ENCODE results near the gene DDX53. TPM values are rescaled to one million over a fixed set of nuclear protein-coding genes. Genes with fewer than 3 reads are reported as not detected.

Gene DDX53
- total and polyA plus RNA-seq, 5 donors, result not detected

GRCh38 chrX:22985958-22986357 is 13.8 kb upstream of the DDX53 start:
- intact Hi-C loops (cut with DNase I), result no loop called here
- WGBS, result 95% methylated on average over 2 of the region's 2 CpGs
- Histone ChIP-seq H3K4me1 (ENCODE audit: control insufficient read depth, insufficient read depth, low read length) (no peaks in the 10 kb centered on the region), H3K4me3 (ENCODE audit: low read length) (no peak overlapping the region), H3K27ac (ENCODE audit: low read length) (no peak overlapping the region), H3K9me3 (ENCODE audit: control insufficient read depth, low read length) (no peaks in the 10 kb centered on the region), H3K27me3 (ENCODE audit: control insufficient read depth, insufficient read depth) (no peaks in the 10 kb centered on the region)
- DNase-seq, result no peak
- ATAC-seq, result no peak

DNA sequence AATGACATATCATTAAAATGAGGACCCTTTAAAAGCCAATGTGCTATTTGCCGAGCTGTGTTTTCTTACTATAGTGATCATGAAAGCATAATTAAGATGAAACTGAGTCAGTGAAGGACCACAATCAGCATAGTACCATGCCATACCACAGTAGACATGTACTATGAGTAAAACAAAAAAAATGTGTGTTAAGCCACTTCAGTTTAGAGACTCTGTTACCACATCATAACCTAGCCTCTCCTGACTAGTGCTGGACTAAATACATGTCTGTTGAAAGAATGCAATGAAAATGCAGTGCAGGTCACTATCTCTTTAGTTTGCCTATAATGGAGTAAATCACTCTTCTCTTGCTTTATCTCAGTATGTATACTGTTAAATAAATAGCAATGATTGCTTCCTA is 12.3 kb upstream of the DDX53 start:
- Histone ChIP-seq H3K9me3 (ENCODE audit: control insufficient read depth, low read length) (no peaks in the 10 kb centered on the region), H3K27me3 (ENCODE audit: control insufficient read depth, insufficient read depth) (no peaks in the 10 kb centered on the region), H3K27ac (ENCODE audit: low read length) (no peak overlapping the region), H3K4me1 (ENCODE audit: control insufficient read depth, insufficient read depth, low read length) (no peaks in the 10 kb centered on the region), H3K4me3 (ENCODE audit: low read length) (no peak overlapping the region)
- ATAC-seq (no peak), DNase-seq (no peak)
- intact Hi-C loops (cut with DNase I), result no loop called here
- 88% methylated on average over 1 of the region's 1 CpG for WGBS

- ATAC-seq (no peak), DNase-seq (no peak)
- intact Hi-C loops (cut with DNase I), result no loop called here
- 48% methylated on average over 2 of the region's 2 CpGs for WGBS
- no peaks in the 10 kb centered on the region for H3K9me3 ChIP-seq (ENCODE audit: control insufficient read depth, low read length)
- H3K4me3 ChIP-seq (ENCODE audit: low read length), result no peak overlapping the region
- no peaks in the 10 kb centered on the region for H3K27me3 ChIP-seq (ENCODE audit: control insufficient read depth, insufficient read depth)
- no peaks in the 10 kb centered on the region for H3K4me1 ChIP-seq (ENCODE audit: control insufficient read depth, insufficient read depth, low read length)
- no peak overlapping the region for H3K27ac ChIP-seq (ENCODE audit: low read length)
Observed at GRCh38 chrX:23003116-23003515, 3.4 kb downstream of the DDX53 start.

- H3K27ac ChIP-seq (ENCODE audit: low read length), result no peak overlapping the region
- ATAC-seq (no peak), DNase-seq (no peak)
- 38% methylated on average over 1 of the region's 1 CpG for WGBS
- no peaks in the 10 kb centered on the region for H3K4me1 ChIP-seq (ENCODE audit: control insufficient read depth, insufficient read depth, low read length)
- H3K4me3 ChIP-seq (ENCODE audit: low read length), result no peak overlapping the region
- intact Hi-C loops (cut with DNase I), result no loop called here
- H3K9me3 ChIP-seq (ENCODE audit: control insufficient read depth, low read length), result no peaks in the 10 kb centered on the region
- H3K27me3 ChIP-seq (ENCODE audit: control insufficient read depth, insufficient read depth), result no peaks in the 10 kb centered on the region
Observed at GRCh38 chrX:23008431-23009099, 8.8 kb downstream of the DDX53 start.

- DNase-seq, result no peak
- H3K9me3 ChIP-seq (ENCODE audit: control insufficient read depth, low read length), result no peaks in the 10 kb centered on the region
- no peak for ATAC-seq
- no peaks in the 10 kb centered on the region for H3K4me1 ChIP-seq (ENCODE audit: control insufficient read depth, insufficient read depth, low read length)
- H3K4me3 ChIP-seq (ENCODE audit: low read length), result no peak overlapping the region
- H3K27me3 ChIP-seq (ENCODE audit: control insufficient read depth, insufficient read depth), result no peaks in the 10 kb centered on the region
- no peak overlapping the region for H3K27ac ChIP-seq (ENCODE audit: low read length)
- intact Hi-C loops (cut with DNase I), result no loop called here
- WGBS, result 31% methylated on average over 2 of the region's 2 CpGs
Observed at GRCh38 chrX:23012162-23012561, 12.4 kb downstream of the DDX53 start.

- intact Hi-C loops (cut with DNase I), result no loop called here
- ATAC-seq, result no peak
Observed at GRCh38 chrX:23012636-23013035, 12.9 kb downstream of the DDX53 start.

DNA sequence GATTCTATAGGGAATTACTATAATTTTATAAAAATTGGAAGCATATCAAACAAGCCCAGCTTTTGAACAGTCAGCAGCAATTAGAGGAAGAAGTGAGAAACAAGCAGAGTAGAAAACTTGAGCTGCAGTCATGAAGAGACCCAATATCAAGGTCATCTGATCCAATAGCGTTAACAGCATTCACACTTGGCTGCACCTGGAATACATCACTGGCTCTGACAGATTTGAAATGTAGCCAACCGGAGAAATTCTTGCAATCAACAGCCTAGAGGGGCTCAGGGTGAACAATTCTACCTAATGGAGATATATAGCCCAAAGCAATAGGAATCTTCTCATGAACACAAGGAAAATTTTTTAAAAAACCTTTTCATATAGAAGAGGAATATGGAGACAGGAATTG is 13.6 kb downstream of the DDX53 start:
- DNase-seq (no peak), ATAC-seq (no peak)
- intact Hi-C loops (cut with DNase I), result no loop called here
- Histone ChIP-seq H3K9me3 (ENCODE audit: control insufficient read depth, low read length) (no peaks in the 10 kb centered on the region), H3K27ac (ENCODE audit: low read length) (no peak overlapping the region), H3K4me1 (ENCODE audit: control insufficient read depth, insufficient read depth, low read length) (no peaks in the 10 kb centered on the region), H3K4me3 (ENCODE audit: low read length) (no peak overlapping the region), H3K27me3 (ENCODE audit: control insufficient read depth, insufficient read depth) (no peaks in the 10 kb centered on the region)
- 65% methylated on average over 2 of the region's 2 CpGs for WGBS

More at GRCh38 chrX:23012636-23013035, 12.9 kb downstream of the DDX53 start:
- Histone ChIP-seq H3K27me3 (ENCODE audit: control insufficient read depth, insufficient read depth) (no peaks in the 10 kb centered on the region), H3K27ac (ENCODE audit: low read length) (no peak overlapping the region), H3K9me3 (ENCODE audit: control insufficient read depth, low read length) (no peaks in the 10 kb centered on the region), H3K4me3 (ENCODE audit: low read length) (no peak overlapping the region), H3K4me1 (ENCODE audit: control insufficient read depth, insufficient read depth, low read length) (no peaks in the 10 kb centered on the region)
- DNase-seq, result no peak
- WGBS, result 81% methylated on average over 1 of the region's 1 CpG

DNA sequence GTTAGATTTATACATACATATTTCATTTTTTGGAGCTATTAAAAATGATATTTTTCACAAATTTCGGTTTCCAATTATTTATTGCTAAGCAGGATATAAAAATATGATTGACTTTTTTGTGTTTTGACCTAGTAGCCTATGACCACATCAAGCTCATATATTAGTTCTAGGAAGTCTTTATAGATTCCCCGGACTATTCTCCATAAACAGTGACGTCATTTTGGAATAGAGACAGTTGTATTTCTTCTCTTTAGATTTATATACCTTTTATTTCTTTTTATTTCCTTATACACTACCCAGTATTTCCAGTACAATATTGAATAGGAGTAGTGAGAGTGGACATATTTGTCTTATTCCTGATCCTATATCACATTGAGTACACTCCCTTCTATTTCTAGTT is 31.8 kb downstream of the DDX53 start:
- 85% methylated on average over 3 of the region's 3 CpGs for WGBS
- no peak for ATAC-seq
- DNase-seq, result no peak

DNA sequence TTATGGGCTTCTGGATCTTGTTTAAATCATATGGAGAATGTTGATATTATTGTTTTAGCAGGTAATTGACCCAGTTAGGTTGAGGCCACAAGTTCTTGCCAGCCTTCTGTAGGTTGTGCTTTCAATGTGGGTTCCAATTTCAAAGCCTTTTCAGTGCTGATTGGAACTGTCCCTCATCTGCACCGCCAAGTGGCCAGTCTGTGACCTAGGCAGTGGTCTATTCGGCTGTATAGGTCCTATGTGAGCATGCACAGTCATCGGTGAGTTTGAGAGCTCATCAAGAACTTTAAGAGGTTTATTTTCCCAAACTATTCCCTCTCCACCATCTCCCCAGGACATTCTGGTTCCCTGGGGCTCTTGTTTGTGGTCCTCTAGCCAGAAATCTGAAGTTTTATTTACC is 35.7 kb downstream of the DDX53 start:
- 86% methylated on average over 3 of the region's 3 CpGs for WGBS
- no peak overlapping the region for H3K4me3 ChIP-seq (ENCODE audit: low read length)
- ATAC-seq, result no peak

More for the DNA sequence above, 31.8 kb downstream of the DDX53 start:
- Histone ChIP-seq H3K9me3 (ENCODE audit: control insufficient read depth, low read length) (no peaks in the 10 kb centered on the region), H3K27me3 (ENCODE audit: control insufficient read depth, insufficient read depth) (no peaks in the 10 kb centered on the region), H3K27ac (ENCODE audit: low read length) (no peak overlapping the region), H3K4me3 (ENCODE audit: low read length) (no peak overlapping the region), H3K4me1 (ENCODE audit: control insufficient read depth, insufficient read depth, low read length) (no peaks in the 10 kb centered on the region)
- intact Hi-C loops (cut with DNase I), result no loop called here

DNA sequence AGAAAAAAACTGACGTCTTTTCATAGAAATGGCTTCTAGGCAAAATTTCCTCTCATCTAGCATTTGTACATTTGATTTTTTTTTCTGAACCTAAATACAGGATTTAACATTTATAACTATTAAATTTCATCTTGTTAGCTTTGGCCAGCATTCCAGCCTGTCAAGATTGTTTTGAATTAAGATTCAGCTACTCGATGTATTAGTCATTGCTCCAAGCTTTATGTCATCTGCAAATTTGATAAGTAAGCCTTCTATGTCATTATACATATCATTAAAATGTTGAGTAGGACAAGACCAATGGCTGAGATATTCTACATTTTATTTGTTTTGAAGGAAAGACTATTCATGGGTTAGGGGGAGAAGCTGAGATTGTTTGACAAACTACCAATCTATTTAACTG is 46.7 kb downstream of the DDX53 start:
- Histone ChIP-seq H3K27ac (ENCODE audit: low read length) (no peak overlapping the region), H3K4me3 (ENCODE audit: low read length) (no peak overlapping the region), H3K27me3 (ENCODE audit: control insufficient read depth, insufficient read depth) (no peaks in the 10 kb centered on the region), H3K4me1 (ENCODE audit: control insufficient read depth, insufficient read depth, low read length) (no peaks in the 10 kb centered on the region), H3K9me3 (ENCODE audit: control insufficient read depth, low read length) (no peaks in the 10 kb centered on the region)
- WGBS, result 58% methylated on average over 2 of the region's 2 CpGs
- intact Hi-C loops (cut with DNase I), result no loop called here
- DNase-seq (no peak), ATAC-seq (no peak)

More for the DNA sequence above, 35.7 kb downstream of the DDX53 start:
- Histone ChIP-seq H3K27ac (ENCODE audit: low read length) (no peak overlapping the region), H3K27me3 (ENCODE audit: control insufficient read depth, insufficient read depth) (no peaks in the 10 kb centered on the region), H3K4me1 (ENCODE audit: control insufficient read depth, insufficient read depth, low read length) (no peaks in the 10 kb centered on the region), H3K9me3 (ENCODE audit: control insufficient read depth, low read length) (no peaks in the 10 kb centered on the region)
- no peak for DNase-seq
- intact Hi-C loops (cut with DNase I), result no loop called here

- Histone ChIP-seq H3K9me3 (ENCODE audit: control insufficient read depth, low read length) (no peaks in the 10 kb centered on the region), H3K27me3 (ENCODE audit: control insufficient read depth, insufficient read depth) (no peaks in the 10 kb centered on the region), H3K4me3 (ENCODE audit: low read length) (no peak overlapping the region), H3K4me1 (ENCODE audit: control insufficient read depth, insufficient read depth, low read length) (no peaks in the 10 kb centered on the region), H3K27ac (ENCODE audit: low read length) (no peak overlapping the region)
- intact Hi-C loops (cut with DNase I), result no loop called here
- 73% methylated on average over 2 of the region's 2 CpGs for WGBS
- ATAC-seq (no peak), DNase-seq (no peak)
Observed at GRCh38 chrX:23048806-23049573, 49.2 kb downstream of the DDX53 start.

Measured in right cardiac atrium (tissue), 5 donors.